Skeletal muscle cell (primary cell): ENCODE measurements around the gene RUSC1.
"Not testable (repeated sequence)": the region's sequence is repeated elsewhere in the genome, so short reads cannot be mapped to it uniquely, and the experiment has no call there.

ENCODE experiments used
- DNase-seq: peaks from one replicate; pipeline ENCODE4 v3.0.0-alpha.2; 2010; ENCODE audit warnings: low read depth
- H3K4me3 ChIP-seq: 2 replicates; pipeline ENCODE4 v1.5.1; 2011; ENCODE audit warnings: low read depth, mild to moderate bottlenecking, control low read depth, low read length, moderate library complexity

Gene RUSC1, protein sequence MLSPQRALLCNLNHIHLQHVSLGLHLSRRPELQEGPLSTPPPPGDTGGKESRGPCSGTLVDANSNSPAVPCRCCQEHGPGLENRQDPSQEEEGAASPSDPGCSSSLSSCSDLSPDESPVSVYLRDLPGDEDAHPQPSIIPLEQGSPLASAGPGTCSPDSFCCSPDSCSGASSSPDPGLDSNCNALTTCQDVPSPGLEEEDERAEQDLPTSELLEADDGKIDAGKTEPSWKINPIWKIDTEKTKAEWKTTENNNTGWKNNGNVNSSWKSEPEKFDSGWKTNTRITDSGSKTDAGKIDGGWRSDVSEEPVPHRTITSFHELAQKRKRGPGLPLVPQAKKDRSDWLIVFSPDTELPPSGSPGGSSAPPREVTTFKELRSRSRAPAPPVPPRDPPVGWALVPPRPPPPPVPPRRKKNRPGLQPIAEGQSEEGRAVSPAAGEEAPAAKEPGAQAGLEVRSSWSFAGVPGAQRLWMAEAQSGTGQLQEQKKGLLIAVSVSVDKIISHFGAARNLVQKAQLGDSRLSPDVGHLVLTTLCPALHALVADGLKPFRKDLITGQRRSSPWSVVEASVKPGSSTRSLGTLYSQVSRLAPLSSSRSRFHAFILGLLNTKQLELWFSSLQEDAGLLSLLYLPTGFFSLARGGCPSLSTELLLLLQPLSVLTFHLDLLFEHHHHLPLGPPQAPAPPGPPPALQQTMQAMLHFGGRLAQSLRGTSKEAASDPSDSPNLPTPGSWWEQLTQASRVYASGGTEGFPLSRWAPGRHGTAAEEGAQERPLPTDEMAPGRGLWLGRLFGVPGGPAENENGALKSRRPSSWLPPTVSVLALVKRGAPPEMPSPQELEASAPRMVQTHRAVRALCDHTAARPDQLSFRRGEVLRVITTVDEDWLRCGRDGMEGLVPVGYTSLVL

DNA sequence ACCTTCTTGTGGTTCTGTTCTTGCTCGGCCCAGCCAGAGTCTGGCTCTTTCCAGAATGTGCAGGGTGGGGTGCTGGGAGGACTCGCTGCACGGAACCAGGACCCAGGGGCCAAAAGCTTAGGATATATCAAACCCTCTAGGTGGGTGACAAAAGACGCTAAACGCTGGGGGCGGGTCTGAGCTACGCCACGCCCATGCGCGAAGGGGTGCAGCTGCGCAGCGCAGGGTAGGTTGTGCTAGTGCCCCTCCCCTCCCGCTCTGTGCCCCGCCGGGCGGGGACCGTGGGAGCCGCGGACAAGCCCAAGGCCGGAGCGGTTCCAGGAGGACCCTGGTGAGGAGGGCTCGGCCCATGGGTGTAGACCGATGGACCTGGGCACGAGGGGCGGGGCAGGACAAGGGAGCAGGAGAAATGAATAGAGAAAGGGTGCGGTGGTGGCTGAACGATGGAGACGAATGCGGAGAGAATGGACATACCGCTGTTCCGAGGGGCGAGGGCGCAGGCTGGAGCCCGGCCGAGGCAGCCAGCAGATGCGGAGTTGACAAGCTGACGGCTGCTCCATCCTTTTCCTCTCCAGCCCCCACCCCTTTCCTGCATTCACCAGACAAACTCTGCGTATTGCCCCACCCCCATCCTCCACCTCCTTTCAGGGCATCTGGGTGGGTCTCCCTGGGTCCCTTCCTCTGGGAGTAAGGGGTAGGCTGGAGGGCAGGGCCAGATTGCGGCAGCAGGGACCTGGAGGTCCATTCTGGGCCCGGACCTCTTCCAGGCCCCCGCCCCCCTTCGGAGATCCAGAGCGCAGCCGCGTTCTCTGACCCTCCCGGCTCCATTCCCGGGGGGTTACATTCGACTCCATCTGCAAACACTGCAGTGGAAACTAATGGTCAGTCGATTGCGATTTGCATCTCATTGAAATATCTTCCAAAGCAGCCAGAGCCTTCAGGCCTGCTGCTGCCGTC, at the start of gene RUSC1:
Gene RUSC1, plus strand, starts transcription at position 234 of the 957 bp plus-strand sequence. CDS start 880 bp downstream, outside the sequence.
- no peak for DNase-seq
- peak within 1 kb of the TSS; percentile 93 for H3K4me3 ChIP-seq

DNA sequence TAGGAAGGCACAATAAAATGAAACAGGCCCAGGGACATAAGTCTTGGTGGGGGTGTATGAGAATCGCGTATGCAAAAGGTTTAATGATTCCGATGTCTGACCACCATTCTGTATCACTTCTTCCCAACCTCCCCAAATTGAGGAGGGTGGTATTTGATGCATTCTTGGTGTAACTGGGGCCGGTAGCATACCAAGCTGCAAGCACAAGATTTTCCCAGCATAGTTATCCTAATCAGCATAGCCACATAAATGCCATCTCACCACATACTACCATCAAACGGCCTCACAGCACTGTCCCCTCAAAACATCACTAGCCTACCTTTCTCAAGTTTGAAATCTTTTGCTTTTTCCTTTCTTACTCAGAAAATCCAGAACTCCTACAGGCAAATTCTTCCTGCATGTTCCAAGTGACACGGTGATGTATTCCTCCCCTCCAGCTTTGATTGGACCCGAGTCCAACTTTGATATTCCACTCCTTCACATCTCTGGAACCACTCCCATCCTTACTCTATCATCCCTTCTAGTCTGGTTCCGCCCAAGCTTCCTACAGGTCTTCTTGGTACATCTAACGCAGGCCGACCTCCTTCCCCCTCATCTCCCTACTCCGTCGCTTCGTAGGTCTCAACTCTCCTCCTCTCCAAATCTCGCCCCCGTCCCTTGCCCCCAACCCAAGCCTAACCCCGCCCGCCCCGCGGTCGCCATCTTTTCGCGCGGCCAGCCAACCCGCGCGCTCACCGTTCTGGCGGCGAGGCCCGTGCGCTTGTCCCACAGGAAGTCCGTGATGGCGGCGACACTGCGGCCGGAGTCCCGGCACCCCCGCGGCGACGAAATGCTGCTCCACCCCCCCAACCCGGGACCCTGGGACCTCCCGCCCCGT, 48.0 kb upstream of the RUSC1 start:
- peak overlapping the region; percentile 77 for H3K4me3 ChIP-seq
- DNase-seq = peak; percentile 11

DNA sequence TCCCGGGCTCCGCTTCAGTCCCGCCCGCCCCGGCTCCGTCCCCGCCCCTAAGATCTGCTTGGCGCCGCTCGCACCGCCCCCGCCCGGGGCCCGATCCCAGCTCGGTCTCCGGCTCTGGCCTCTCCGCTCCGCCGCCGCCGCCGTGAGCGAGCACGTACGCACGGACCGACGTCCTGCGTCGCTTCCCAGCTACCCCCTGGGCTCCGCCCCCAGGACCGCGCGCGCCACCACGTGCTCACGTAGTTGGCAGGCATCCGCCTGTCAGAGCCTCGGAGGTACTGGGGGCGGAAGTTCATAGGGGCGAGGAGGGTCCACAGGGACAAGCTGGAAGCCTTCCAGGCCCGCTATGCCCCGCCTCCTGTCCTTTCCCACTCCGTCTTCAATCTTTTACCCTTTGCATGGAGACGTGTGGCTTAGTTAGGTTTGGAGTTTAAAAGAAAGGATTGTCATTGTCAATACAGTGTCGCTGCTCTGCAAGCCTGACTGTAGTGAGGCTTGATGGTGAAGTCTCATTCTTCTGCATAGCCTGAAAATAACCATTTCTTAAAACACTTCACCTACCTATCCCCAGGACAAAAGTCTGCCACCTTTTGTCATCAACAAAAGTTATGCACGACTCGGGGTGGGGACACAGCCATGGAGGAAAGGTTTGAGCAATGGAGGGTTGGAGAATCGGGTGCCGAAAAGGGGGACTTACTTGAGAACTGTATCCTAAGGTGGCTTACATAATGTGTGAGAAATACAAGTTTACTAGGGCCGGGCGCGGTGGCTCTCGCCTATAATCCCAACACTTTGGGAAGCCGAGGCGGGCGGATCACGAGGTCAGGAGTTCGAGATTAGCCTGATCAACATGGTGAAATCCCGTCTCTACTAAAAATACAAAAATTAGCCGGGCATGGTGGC, 47.1 kb upstream of the RUSC1 start, which contains the start of gene CLK2:
Gene CLK2, minus strand, starts transcription at position 162 of the 903 bp plus-strand sequence. CDS start 2,527 bp downstream, outside the sequence.
- DNase-seq = peak; percentile 89
- peak within 1 kb of the TSS; percentile 77 for H3K4me3 ChIP-seq

DNA sequence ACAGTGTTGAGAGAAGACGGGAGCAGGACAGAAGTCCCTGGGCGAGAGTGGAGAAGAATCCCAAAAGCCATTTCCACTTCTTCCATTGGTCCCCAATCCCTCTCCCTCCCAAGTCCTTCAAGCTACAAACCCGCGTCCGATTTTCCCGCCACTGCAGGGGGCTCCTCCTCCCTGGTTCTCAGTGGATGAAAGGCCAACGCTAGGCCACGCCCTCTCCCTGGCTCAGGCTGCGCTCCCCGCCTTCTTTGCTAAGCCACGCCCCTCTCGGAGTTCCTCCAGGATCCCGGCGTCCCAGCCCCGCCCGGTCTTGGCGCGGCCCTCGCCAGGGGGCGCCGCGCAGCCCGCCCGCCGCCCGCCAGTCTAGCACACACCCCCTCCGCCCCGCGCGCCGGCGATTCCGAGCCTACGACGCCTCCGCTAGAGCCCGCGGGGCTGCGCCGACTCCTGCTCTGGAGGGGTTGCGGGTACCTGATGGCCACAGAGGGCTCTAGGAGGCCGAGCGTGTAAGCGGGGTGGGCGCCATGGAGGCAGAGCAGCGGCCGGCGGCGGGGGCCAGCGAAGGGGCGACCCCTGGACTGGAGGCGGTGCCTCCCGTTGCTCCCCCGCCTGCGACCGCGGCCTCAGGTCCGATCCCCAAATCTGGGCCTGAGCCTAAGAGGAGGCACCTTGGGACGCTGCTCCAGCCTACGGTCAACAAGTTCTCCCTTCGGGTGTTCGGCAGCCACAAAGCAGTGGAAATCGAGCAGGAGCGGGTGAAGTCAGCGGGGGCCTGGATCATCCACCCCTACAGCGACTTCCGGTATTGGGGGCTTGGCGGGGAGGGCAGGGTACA, 43.4 kb upstream of the RUSC1 start, which contains the start of gene HCN3:
Gene HCN3, plus strand, starts transcription at position 394 of the 832 bp plus-strand sequence. Its CDS starts 128 bp downstream, at position 522.
- H3K4me3 ChIP-seq = peak within 1 kb of the TSS; percentile 69
- DNase-seq = peak; percentile 75

DNA sequence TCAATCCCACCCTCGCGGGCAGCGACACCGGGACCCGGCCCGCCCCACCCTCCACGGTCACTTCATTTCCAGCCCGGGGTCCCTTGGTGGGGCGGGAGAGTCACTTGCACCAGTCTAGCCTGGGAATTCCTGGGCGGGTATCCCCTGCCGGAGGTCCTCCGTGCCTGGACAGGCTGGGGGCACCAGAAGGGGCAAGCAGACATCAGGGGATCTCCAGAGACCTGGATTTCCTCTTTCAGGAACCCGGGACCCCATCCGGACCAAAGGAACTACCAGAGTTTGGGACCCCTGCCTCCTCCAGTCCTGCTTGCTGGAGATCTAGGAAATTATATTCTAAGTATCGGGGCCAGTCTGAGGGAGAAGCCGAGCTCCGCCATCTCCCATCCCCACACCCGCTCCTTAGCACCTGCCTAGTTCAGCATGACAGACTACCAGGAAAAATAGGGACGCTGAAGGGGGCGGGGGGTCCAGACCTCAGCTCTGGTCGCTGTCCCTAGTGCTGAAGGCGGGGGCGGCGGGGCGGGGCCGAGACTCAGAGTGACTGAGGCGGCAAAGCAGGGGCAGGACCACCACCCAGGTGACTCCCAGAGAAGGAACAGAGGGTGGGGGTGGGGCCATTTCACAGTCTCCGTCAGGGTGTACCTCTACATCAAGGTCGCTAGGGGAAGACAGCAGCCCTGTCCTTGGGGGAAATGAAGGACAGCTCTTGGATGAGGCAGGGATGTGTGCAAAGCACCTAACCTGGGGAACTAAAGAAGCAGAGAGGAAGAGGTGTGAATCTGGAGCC, 42.6 kb upstream of the RUSC1 start:
- DNase-seq = no peak
- H3K4me3 ChIP-seq = peak overlapping the region; percentile 69

DNA sequence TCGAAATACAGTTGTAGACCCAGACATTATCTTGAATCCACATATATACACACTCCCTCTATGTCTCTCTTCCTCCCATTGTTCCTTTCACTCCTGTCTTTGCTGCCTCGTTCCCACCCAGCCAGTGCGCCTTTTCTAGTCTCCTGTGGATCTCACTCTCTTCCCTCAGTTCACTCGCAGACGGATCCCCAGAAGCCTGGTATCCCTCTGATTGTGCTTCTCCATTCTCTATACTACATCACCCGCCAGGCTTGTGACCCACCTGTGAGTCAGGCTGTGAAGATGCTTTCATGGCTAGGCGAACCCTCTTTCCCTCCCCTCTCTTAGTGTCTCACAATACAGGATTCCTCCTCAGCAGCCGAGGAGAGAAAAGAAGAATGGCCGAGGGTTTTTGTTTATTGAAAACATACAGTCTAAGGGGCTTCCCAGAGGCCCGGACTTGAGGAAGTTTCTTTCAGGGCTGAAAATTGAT, 42.0 kb upstream of the RUSC1 start:
- H3K4me3 ChIP-seq = no peak overlapping the region
- DNase-seq = no peak

DNA sequence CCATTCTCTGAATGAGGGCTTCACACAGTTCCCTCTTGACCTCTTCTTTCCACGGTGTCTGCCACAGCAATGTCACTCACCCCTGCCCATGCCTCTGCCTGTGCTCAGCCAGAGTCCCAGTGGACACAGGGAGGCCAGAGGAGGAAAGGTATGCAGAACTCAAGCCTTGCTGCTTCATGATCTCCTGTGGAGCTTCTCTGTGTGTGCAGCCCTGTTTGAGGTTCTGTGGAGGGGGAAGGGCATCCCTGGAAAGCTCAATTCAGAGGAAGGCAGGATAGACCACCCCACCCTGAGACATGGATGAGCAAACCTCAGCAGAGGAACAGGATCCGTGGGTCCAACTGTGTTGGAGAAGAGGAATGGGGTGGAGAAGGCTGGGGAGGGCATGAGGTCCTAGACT, 41.4 kb upstream of the RUSC1 start:
- no peak for DNase-seq
- no peak overlapping the region for H3K4me3 ChIP-seq

DNA sequence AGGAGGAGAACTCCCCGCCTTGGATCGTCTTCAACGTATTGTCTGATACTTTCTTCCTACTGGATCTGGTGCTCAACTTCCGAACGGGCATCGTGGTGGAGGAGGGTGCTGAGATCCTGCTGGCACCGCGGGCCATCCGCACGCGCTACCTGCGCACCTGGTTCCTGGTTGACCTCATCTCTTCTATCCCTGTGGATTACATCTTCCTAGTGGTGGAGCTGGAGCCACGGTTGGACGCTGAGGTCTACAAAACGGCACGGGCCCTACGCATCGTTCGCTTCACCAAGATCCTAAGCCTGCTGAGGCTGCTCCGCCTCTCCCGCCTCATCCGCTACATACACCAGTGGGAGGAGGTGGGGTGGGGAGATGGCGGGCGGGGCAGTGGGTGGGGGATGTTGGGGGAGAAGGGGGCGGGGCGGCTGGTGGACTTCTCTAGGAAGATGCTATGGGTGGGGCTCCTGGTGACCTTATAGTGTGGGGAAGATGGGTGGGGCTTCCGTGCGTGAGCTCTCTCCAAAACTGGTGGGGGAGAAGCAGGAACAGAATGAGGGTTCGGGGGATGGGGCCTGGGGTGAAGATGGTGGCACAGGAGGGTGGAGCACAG, 38.1 kb upstream of the RUSC1 start:
- DNase-seq = no peak
- no peak overlapping the region for H3K4me3 ChIP-seq

DNA sequence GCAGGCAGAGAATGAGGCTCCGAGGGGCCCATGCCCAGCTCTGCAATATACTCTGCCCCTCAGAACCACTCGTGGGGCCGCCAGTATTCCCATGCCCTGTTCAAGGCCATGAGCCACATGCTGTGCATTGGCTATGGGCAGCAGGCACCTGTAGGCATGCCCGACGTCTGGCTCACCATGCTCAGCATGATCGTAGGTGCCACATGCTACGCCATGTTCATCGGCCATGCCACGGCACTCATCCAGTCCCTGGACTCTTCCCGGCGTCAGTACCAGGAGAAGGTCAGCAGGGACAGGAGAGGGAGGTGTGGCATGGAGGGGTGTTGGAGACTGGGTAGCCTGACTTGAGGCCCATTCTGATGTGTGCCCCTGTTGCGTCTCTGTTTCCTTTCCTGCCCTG, 36.2 kb upstream of the RUSC1 start:
- DNase-seq = no peak
- no peak overlapping the region for H3K4me3 ChIP-seq

DNA sequence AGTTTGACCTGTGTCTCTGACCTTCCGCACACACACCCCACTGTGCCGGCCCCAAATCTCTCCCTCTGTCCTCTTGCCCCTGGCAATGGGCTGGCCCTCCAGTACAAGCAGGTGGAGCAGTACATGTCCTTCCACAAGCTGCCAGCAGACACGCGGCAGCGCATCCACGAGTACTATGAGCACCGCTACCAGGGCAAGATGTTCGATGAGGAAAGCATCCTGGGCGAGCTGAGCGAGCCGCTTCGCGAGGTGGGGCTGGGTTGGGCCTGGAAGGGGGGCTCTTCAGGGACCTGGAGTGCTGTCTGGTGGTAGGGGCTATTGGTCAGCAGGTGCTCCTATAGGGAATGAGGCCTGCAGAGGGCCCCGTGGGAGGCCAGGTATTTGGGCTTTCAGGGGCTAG, 35.6 kb upstream of the RUSC1 start:
- H3K4me3 ChIP-seq = no peak overlapping the region
- no peak for DNase-seq

DNA sequence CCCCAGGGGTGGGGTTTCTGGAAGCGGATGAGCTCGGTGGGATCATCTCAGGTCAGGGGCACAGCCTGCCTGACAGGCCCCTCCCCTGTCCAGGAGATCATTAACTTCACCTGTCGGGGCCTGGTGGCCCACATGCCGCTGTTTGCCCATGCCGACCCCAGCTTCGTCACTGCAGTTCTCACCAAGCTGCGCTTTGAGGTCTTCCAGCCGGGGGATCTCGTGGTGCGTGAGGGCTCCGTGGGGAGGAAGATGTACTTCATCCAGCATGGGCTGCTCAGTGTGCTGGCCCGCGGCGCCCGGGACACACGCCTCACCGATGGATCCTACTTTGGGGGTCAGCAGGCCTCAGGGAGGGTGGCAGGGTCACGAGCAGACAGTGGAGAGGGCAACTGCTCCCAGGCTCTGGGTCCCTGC, 35.1 kb upstream of the RUSC1 start:
- DNase-seq = no peak
- H3K4me3 ChIP-seq = no peak overlapping the region

DNA sequence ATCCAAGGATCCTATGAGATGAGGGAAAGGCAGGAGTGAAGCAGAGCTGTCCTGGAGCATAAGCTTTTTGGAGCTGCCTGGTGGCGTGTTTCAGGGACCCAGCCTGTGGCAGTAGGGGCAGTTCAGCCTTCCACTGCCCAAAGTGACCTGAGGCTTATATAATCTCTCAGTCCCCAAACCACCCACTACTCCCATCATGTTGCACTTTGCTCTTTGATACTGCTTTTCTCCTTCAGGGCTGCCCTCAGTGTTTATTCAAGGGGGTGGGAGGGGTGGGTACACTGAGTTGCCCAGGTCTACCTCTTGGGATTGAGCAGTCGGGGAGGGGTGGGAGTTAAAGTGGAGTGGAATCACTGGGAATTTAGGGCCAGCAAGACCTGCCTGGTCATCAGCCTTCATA, 34.1 kb upstream of the RUSC1 start:
- no peak for DNase-seq
- H3K4me3 ChIP-seq = no peak overlapping the region

DNA sequence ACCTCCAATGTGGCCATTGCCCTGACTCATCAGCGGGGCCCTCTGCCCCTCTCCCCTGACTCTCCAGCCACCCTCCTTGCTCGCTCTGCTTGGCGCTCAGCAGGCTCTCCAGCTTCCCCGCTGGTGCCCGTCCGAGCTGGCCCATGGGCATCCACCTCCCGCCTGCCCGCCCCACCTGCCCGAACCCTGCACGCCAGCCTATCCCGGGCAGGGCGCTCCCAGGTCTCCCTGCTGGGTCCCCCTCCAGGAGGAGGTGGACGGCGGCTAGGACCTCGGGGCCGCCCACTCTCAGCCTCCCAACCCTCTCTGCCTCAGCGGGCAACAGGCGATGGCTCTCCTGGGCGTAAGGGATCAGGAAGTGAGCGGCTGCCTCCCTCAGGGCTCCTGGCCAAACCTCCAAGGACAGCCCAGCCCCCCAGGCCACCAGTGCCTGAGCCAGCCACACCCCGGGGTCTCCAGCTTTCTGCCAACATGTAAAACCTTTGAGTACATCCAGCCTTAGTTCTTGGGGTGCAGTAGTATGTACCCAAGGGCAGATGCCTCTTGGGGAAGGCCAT, 32.6 kb upstream of the RUSC1 start:
- no peak overlapping the region for H3K4me3 ChIP-seq
- DNase-seq = no peak

DNA sequence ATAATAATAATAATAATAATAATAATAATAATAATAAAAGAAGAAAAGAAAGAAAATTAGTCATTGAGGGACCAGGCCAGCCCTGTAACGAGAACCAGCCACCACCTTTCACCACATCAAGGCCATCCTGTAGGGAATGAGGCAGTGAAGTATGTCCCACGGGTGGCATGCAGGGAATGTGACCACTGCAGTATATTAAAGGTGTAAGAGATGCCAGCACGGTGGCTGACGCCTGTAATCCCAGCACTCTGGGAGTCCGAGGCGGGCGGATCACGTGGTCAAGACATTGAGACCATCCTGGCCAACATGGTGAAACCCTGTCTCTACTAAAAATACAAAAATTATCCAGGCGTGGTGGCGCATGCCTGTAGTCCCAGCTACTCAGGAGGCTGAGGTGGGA, 29.7 kb upstream of the RUSC1 start:
- not testable (repeated sequence) for H3K4me3 ChIP-seq, DNase-seq
